GM23338 (cell line): ENCODE results near the gene EMC10. TPM values are rescaled to one million over a fixed set of nuclear protein-coding genes. Genes with fewer than 3 reads are reported as not detected.

Experiments used
- ATAC-seq: fragments of 200-7000 bp; cut with Tn5 transposase; 3 replicates; pipeline ENCODE4 v1.9.1; 2020
- DNase-seq: peaks from one replicate; pipeline ENCODE4 v3.0.0-alpha.2; 2015; ENCODE audit warnings: low spot score
- H2AFZ ChIP-seq: fragments of 200-600 bp; sonication (generic); 2 replicates; pipeline ENCODE4 v1.8.0; 2016; ENCODE audit warnings: antibody characterized with exemption, mild to moderate bottlenecking, moderate library complexity
- H3F3A ChIP-seq: fragments of 200-600 bp; sonication (generic); replicated peaks from 2 replicates; pipeline ENCODE4 v1.8.0; 2017; ENCODE audit warnings: antibody characterized with exemption, mixed run types, low read depth
- H3K27ac ChIP-seq: fragments of 200-600 bp; sonication (generic); 2 replicates; pipeline ENCODE4 v1.6.1; 2016; ENCODE audit warnings: low read depth
- H3K27me3 ChIP-seq: fragments of 200-600 bp; sonication (generic); 2 replicates; pipeline ENCODE4 v1.8.0; 2016; ENCODE audit warnings: mild to moderate bottlenecking, mixed run types, moderate library complexity; ENCODE audit not compliant: insufficient read depth
- H3K36me3 ChIP-seq: fragments of 200-600 bp; sonication (generic); 2 replicates; pipeline ENCODE4 v1.8.0; 2016; ENCODE audit warnings: mild to moderate bottlenecking; ENCODE audit not compliant: insufficient read depth
- H3K4me1 ChIP-seq: fragments of 200-600 bp; sonication (generic); 2 replicates; pipeline ENCODE4 v1.8.0; 2016; ENCODE audit warnings: mild to moderate bottlenecking, moderate library complexity; ENCODE audit not compliant: insufficient read depth
- H3K4me2 ChIP-seq: fragments of 200-600 bp; sonication (generic); 2 replicates; pipeline ENCODE4 v1.7.1; 2017; ENCODE audit warnings: mixed run types
- H3K4me3 ChIP-seq: fragments of 200-600 bp; sonication (generic); 2 replicates; pipeline ENCODE4 v1.6.1; 2016; ENCODE audit warnings: mixed run types
- H3K79me2 ChIP-seq: fragments of 200-600 bp; sonication (generic); replicated peaks from 2 replicates; pipeline ENCODE4 v1.8.0; 2017; ENCODE audit warnings: mild to moderate bottlenecking; ENCODE audit not compliant: insufficient read depth
- H3K9me2 ChIP-seq: fragments of 200-600 bp; sonication (generic); 2 replicates; pipeline ENCODE4 v1.8.0; 2017; ENCODE audit not compliant: insufficient read depth
- H4K20me1 ChIP-seq: fragments of 200-600 bp; sonication (generic); replicated peaks from 2 replicates; pipeline ENCODE4 v1.8.0; 2017; ENCODE audit warnings: mild to moderate bottlenecking; ENCODE audit not compliant: insufficient read depth
- H3K27ac Mint-ChIP-seq: 2 replicates; pipeline ENCODE4 v1.8.0; 2020; ENCODE audit warnings: inconsistent platforms, mild to moderate bottlenecking, moderate library complexity, mixed read lengths
- H3K27me3 Mint-ChIP-seq: 3 replicates; pipeline ENCODE4 v1.8.0; 2022; ENCODE audit warnings: low read depth, mild to moderate bottlenecking, moderate library complexity, mixed read lengths, inconsistent platforms; ENCODE audit not compliant: insufficient read depth, poor library complexity
- H3K36me3 Mint-ChIP-seq: 3 replicates; pipeline ENCODE4 v1.8.0; 2021; ENCODE audit warnings: low read depth, mild to moderate bottlenecking, inconsistent platforms, moderate library complexity, mixed read lengths
- H3K4me1 Mint-ChIP-seq: 3 replicates; pipeline ENCODE4 v1.8.0; 2020; ENCODE audit warnings: mild to moderate bottlenecking, inconsistent platforms, mixed read lengths
- H3K4me3 Mint-ChIP-seq: 3 replicates; pipeline ENCODE4 v1.8.0; 2021; ENCODE audit warnings: moderate library complexity, mild to moderate bottlenecking, inconsistent platforms, mixed read lengths
- H3K9me3 Mint-ChIP-seq: 3 replicates; pipeline ENCODE4 v1.8.0; 2020; ENCODE audit warnings: moderate library complexity, mild to moderate bottlenecking, inconsistent platforms, mixed read lengths
- CREB1 ChIP-seq: fragments of 250-450 bp; sonication (Bioruptor Pico); IDR thresholded peaks from 2 replicates; pipeline ENCODE4 v1.5.0; 2020; ENCODE audit warnings: low read depth, mild to moderate bottlenecking, moderate library complexity
- polyA plus RNA-seq: library from polyadenylated mRNA; unstranded; fragments of >200 nt; fragmentation: Nextera tagmentation; extraction: Ambion mirVana; gene quantifications from 2 replicates; pipeline ENCODE4 v1.2.1, GENCODE V29; 2016
- total RNA-seq: library from RNA; depleted of rRNA; stranded (reverse); fragments of >200 nt; shearing (Covaris generic); gene quantifications from 2 replicates; pipeline ENCODE4 v1.2.3, GENCODE V29; 2014
- TF ChIP-seq, protein P1 (sequence below): IDR thresholded peaks from one replicate; pipeline ENCODE4 v1.6.1; 2018; ENCODE audit warnings: antibody characterized with exemption; ENCODE audit not compliant: unreplicated experiment
- TF ChIP-seq, protein P2 (sequence below), 2 experiments: fragments of 200-600 bp in 1 of 2; sonication (generic) in 1 of 2; conservative IDR thresholded peaks; 2 replicates each; pipeline versions ENCODE4 v1.5.1 to v1.6.1; 2016 to 2017; ENCODE audit warnings: antibody characterized with exemption in 2 of 2, low read depth in 2 of 2, mild to moderate bottlenecking in 2 of 2, moderate library complexity in 1 of 2

EMC10 gene
- total and polyA plus RNA-seq, 2 experiments from 2014 or later = 24.8 to 113 TPM

DNA sequence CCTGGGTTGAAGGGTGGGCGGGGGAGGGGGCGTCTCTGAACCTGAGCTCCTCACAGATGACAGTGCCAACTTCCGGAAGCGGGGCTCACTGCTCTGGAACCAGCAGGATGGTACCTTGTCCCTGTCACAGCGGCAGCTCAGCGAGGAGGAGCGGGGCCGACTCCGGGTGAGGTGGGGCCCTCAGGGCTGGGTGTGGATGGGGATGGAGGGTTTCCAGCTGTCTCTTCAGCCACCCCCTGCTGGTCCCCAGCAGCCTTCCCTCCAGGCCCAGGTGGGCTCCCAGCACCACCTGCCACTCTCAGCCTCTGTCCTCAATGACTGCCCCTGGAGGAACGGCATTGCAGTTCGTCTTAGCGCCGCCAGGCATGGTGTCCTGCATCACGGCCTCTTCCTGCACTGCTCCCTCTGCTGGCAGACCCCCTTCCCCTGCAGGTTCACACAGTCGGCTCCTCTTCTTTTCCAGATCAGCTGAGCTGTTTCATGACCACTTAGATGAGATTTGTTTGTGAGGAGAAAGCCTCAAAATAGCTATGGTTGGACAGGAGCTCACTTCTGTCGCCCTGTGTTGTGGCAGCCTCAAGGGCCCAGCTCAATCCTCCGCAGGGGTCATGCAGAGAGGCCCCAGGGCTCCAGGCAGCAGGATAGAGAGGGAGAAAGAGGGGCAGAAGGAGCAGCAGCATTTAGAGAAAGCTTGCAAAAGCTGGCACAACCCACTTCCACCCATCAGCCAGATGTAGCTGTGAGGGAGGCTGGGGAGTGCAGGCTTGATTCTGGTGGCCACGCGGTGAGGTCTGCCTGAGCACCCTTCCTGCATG is 2.8 kb downstream of the EMC10 start:
- H2AFZ ChIP-seq = no peak overlapping the region
- no peak overlapping the region for H3K27ac Mint-ChIP-seq

DNA sequence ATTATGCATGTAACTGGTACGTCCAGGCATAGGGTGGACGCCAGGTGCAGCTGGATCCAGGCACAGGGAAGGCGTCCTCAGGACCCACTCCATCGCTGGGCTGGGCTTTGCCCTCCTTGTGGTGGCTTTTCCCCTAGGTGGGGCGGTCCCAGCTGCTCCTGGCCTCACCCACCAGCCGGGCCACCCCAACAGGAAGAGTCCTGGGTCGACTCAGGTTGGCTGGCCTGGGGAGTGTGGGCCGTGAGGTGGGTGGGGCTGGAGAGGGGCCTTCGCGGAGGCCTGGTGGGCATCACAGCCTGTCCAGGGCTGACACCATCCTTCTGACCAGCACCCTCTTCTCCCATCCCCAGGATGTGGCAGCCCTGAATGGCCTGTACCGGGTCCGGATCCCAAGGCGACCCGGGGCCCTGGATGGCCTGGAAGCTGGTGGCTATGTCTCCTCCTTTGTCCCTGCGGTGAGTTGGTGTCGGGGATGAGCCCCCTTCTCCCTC is 3.5 kb downstream of the EMC10 start:
- Mint-ChIP-seq H3K27ac (no peak overlapping the region), H3K4me1 (no peaks in the 10 kb centered on the region; the same call in 2 of the 3 replicates), H3K27me3 (peaks cover 8% of the 10 kb centered on the region), H3K4me3 (no peak overlapping the region), H3K9me3 (peaks cover 91% of the 10 kb centered on the region), H3K36me3 (peaks cover 42% of the 10 kb centered on the region)
- peaks cover 25% of the 10 kb centered on the region for H3K79me2 ChIP-seq
- no peaks in the 10 kb centered on the region for H3K9me2 ChIP-seq
- TF ChIP-seq, protein P1, sequence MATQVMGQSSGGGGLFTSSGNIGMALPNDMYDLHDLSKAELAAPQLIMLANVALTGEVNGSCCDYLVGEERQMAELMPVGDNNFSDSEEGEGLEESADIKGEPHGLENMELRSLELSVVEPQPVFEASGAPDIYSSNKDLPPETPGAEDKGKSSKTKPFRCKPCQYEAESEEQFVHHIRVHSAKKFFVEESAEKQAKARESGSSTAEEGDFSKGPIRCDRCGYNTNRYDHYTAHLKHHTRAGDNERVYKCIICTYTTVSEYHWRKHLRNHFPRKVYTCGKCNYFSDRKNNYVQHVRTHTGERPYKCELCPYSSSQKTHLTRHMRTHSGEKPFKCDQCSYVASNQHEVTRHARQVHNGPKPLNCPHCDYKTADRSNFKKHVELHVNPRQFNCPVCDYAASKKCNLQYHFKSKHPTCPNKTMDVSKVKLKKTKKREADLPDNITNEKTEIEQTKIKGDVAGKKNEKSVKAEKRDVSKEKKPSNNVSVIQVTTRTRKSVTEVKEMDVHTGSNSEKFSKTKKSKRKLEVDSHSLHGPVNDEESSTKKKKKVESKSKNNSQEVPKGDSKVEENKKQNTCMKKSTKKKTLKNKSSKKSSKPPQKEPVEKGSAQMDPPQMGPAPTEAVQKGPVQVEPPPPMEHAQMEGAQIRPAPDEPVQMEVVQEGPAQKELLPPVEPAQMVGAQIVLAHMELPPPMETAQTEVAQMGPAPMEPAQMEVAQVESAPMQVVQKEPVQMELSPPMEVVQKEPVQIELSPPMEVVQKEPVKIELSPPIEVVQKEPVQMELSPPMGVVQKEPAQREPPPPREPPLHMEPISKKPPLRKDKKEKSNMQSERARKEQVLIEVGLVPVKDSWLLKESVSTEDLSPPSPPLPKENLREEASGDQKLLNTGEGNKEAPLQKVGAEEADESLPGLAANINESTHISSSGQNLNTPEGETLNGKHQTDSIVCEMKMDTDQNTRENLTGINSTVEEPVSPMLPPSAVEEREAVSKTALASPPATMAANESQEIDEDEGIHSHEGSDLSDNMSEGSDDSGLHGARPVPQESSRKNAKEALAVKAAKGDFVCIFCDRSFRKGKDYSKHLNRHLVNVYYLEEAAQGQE = no peak
- peaks cover 3% of the 10 kb centered on the region; the same call in 1 of the 2 replicates for H3K36me3 ChIP-seq
- H3K4me2 ChIP-seq = no peak overlapping the region
- no peaks in the 10 kb centered on the region for H3K27me3 ChIP-seq
- H3F3A ChIP-seq = 0 out of 2 replicates have a peak, but pooled peaks cover 2% of the 10 kb centered on the region
- DNase-seq = no peak
- no peak for ATAC-seq
- no peaks in the 10 kb centered on the region; the same call in 1 of the 2 replicates for H4K20me1 ChIP-seq
- H3K27ac ChIP-seq = no peak overlapping the region
- no peak overlapping the region for H2AFZ ChIP-seq
- H3K4me1 ChIP-seq = peaks cover 10% of the 10 kb centered on the region; the same call in 1 of the 2 replicates
- H3K4me3 ChIP-seq = no peak overlapping the region

More for the DNA sequence above, 2.8 kb downstream of the EMC10 start:
- peaks cover 40% of the 10 kb centered on the region for H3K36me3 Mint-ChIP-seq
- no peaks in the 10 kb centered on the region for H3K27me3 ChIP-seq
- no peaks in the 10 kb centered on the region; the same call in 1 of the 2 replicates for H4K20me1 ChIP-seq
- peaks cover 8% of the 10 kb centered on the region for H3K27me3 Mint-ChIP-seq
- H3K4me3 ChIP-seq = no peak overlapping the region
- DNase-seq (peak; percentile 89), ATAC-seq (no peak; the same call in 2 of the 3 replicates)
- H3K9me3 Mint-ChIP-seq = peaks cover 91% of the 10 kb centered on the region
- no peak overlapping the region for H3K4me2 ChIP-seq
- H3K36me3 ChIP-seq = peaks cover 3% of the 10 kb centered on the region; the same call in 1 of the 2 replicates
- no peak for TF ChIP-seq CREB1 (CRISPR knock-in tag)
- TF ChIP-seq, protein P2, sequence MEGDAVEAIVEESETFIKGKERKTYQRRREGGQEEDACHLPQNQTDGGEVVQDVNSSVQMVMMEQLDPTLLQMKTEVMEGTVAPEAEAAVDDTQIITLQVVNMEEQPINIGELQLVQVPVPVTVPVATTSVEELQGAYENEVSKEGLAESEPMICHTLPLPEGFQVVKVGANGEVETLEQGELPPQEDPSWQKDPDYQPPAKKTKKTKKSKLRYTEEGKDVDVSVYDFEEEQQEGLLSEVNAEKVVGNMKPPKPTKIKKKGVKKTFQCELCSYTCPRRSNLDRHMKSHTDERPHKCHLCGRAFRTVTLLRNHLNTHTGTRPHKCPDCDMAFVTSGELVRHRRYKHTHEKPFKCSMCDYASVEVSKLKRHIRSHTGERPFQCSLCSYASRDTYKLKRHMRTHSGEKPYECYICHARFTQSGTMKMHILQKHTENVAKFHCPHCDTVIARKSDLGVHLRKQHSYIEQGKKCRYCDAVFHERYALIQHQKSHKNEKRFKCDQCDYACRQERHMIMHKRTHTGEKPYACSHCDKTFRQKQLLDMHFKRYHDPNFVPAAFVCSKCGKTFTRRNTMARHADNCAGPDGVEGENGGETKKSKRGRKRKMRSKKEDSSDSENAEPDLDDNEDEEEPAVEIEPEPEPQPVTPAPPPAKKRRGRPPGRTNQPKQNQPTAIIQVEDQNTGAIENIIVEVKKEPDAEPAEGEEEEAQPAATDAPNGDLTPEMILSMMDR (conservative IDR thresholded peaks at IDR 0.05; ENCODE audit: low read depth in 2 of 2) = peak; percentile 80 to 85
- 0 out of 2 replicates have a peak, but pooled peaks cover 2% of the 10 kb centered on the region for H3F3A ChIP-seq
- H3K9me2 ChIP-seq = no peaks in the 10 kb centered on the region
- no peak overlapping the region for H3K4me3 Mint-ChIP-seq
- H3K79me2 ChIP-seq = peaks cover 25% of the 10 kb centered on the region
- H3K4me1 ChIP-seq = peaks cover 10% of the 10 kb centered on the region; the same call in 1 of the 2 replicates
- H3K4me1 Mint-ChIP-seq = no peaks in the 10 kb centered on the region; the same call in 2 of the 3 replicates
- H3K27ac ChIP-seq = no peak overlapping the region
